ENCODE measurements around the gene CHODL. TPM values are rescaled to one million over a fixed set of nuclear protein-coding genes. Genes with fewer than 3 reads are reported as not detected.

CHODL gene
- total RNA-seq, 4 donors from 2014 or later: 0.97 to 2.6 (median 1.4) TPM

DNA sequence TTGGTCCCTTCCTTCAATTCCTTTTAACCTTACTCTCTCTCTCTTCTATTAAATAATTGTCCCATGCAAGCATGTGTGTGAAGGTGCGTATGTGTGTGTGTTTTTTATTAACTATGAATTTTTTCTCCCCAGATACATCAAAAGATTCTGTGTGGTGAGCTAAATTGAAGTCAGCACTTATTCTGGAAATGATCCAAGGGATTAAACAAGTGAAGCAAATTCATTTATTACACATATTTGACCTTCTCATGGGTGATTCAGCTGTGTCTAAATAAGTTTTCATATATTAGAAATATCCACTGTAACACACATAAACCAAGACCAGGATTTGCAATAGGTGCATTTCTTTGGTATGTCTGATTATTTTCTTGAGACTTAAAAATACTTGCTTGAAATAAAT lies 24.3 kb downstream of the CHODL start:
- no peak for DNase-seq (ENCODE audit: low spot score in 2 of 2)
- TF ChIP-seq, protein P1, sequence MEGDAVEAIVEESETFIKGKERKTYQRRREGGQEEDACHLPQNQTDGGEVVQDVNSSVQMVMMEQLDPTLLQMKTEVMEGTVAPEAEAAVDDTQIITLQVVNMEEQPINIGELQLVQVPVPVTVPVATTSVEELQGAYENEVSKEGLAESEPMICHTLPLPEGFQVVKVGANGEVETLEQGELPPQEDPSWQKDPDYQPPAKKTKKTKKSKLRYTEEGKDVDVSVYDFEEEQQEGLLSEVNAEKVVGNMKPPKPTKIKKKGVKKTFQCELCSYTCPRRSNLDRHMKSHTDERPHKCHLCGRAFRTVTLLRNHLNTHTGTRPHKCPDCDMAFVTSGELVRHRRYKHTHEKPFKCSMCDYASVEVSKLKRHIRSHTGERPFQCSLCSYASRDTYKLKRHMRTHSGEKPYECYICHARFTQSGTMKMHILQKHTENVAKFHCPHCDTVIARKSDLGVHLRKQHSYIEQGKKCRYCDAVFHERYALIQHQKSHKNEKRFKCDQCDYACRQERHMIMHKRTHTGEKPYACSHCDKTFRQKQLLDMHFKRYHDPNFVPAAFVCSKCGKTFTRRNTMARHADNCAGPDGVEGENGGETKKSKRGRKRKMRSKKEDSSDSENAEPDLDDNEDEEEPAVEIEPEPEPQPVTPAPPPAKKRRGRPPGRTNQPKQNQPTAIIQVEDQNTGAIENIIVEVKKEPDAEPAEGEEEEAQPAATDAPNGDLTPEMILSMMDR (IDR thresholded peaks at IDR 0.05): no peak
- no peak for TF ChIP-seq POLR2A (IDR thresholded peaks at IDR 0.05)
- 84 to 87% methylated on average over 1 of the region's 1 CpG for WGBS, 2 donors
- no peak overlapping the region for H3K4me3 ChIP-seq (ENCODE audit: low read depth, poor library complexity, severe bottlenecking)
- intact Hi-C loops (cut with DNase I; ENCODE audit: low total_unique reads): no loop called here

DNA sequence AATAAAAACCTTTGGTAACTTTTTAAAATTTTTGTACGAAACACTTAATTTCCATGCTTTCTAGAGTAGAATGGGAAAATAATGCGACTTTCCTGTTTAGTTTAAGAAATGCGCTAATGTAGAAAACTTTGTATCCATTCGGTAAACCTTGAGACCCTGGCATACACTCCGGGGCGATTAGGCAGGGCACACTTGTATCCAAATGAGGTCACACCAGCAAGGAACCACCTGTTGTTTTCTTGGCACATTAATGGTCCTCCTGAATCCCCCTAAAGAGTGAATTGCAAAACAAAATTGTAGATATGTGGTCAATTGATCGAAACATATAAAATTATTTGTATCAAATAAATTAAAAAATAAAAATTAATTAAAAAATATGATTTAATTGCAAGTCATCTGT lies 25.2 kb downstream of the CHODL start:
- 86 to 90% methylated on average over 7 of the region's 7 CpGs for WGBS, 2 donors
- no peak for TF ChIP-seq POLR2A (IDR thresholded peaks at IDR 0.05)
- TF ChIP-seq, protein P1 (IDR thresholded peaks at IDR 0.05): no peak
- intact Hi-C loops (cut with DNase I; ENCODE audit: low total_unique reads): no loop called here
- no peak for DNase-seq (ENCODE audit: low spot score in 2 of 2)
- no peak overlapping the region for H3K4me3 ChIP-seq (ENCODE audit: low read depth, poor library complexity, severe bottlenecking)

DNA sequence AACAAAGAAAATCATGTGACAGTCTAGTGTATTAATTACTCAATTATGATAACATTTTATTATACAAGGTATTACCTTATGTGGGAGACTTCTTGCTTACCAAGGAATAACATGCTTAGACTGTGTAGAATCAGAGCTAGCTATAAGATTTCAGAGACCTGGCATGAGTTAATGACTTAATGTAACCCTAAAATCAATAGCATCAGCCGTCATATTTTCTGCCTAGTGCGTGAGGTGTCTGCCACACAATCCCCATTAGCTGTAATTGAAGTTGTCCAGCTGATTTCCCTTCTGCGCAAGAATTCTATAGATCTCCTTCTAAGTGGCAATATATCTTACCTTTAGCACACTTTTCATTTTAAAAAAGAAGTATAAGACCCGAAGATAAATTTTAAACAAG lies 28.8 kb downstream of the CHODL start:
- TF ChIP-seq, protein P1 (IDR thresholded peaks at IDR 0.05): no peak
- TF ChIP-seq POLR2A (IDR thresholded peaks at IDR 0.05): no peak
- 88 to 92% methylated on average over 4 of the region's 4 CpGs for WGBS, 2 donors
- intact Hi-C loops (cut with DNase I; ENCODE audit: low total_unique reads): no loop called here
- no peak for DNase-seq (ENCODE audit: low spot score in 2 of 2)
- no peak overlapping the region for H3K4me3 ChIP-seq (ENCODE audit: low read depth, poor library complexity, severe bottlenecking)

DNA sequence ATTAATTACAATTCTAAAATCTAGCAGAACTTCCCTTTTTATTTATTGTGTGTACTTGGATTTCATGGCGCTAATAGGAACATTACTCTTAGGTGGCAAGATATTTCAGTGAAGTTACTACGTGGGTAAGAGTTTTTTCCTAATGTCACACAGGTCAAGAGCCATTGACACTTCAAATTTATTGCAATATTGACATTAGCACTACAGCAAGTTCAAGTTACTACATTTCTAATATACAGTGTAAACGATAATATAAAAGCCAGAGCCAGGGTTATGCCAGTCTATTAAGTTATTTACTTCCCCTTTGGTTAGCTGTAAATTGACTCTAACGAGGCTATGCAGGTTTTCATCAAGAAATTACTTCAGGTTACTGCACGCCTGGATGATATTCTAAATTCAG lies 29.7 kb downstream of the CHODL start:
- intact Hi-C loops (cut with DNase I; ENCODE audit: low total_unique reads): no loop called here
- DNase-seq (ENCODE audit: low spot score in 2 of 2): no peak
- no peak for TF ChIP-seq POLR2A (IDR thresholded peaks at IDR 0.05)
- TF ChIP-seq, protein P1 (IDR thresholded peaks at IDR 0.05): no peak
- WGBS, 2 donors: 77 to 82% methylated on average over 5 of the region's 5 CpGs
- no peak overlapping the region for H3K4me3 ChIP-seq (ENCODE audit: low read depth, poor library complexity, severe bottlenecking)

DNA sequence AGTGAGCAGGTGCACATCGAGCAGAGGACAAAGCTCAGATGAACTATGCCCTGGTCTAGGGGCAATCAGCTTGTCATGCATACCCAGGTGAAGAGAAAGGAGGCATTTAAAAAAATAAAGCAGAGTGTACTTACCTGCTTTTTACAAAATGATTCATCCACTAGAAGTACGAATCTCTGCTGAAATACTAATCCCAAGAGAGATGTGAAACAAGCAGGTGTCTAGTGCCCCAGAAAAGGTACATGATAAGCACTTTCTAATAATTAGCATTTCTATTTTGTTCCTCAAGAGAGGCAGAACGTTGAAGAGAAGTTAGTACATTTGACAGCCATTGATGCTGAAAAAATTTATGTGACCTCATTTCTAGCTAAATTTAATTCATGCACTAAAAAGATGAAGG lies 31.1 kb downstream of the CHODL start:
- intact Hi-C loops (cut with DNase I; ENCODE audit: low total_unique reads): no loop called here
- no peak for TF ChIP-seq POLR2A (IDR thresholded peaks at IDR 0.05)
- TF ChIP-seq, protein P1 (IDR thresholded peaks at IDR 0.05): no peak
- 54 to 58% methylated on average over 3 of the region's 3 CpGs for WGBS, 2 donors
- no peak overlapping the region for H3K4me3 ChIP-seq (ENCODE audit: low read depth, poor library complexity, severe bottlenecking)
- no peak for DNase-seq (ENCODE audit: low spot score in 2 of 2)

DNA sequence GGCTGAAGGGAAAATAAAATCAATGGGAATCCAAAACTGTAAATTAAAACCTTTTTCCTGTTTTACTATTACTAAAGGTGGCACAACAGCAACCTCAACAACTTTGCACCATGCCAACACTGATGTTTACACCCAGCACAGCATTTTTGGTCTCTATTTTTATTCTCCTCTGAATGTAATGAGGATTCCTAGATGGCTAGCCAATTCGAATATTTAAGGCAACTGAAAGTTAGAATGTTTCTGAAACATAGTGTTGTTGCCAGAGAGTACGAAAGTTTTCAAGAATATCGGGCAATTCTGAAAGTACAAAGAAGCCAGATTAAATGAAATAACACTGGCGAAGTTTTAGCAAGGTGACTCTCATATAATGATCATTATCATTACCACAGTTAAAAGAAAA lies 40.7 kb downstream of the CHODL start:
- 78 to 84% methylated on average over 4 of the region's 4 CpGs for WGBS, 2 donors
- DNase-seq (ENCODE audit: low spot score in 2 of 2): no peak
- no peak overlapping the region for H3K4me3 ChIP-seq (ENCODE audit: low read depth, poor library complexity, severe bottlenecking)
- intact Hi-C loops (cut with DNase I; ENCODE audit: low total_unique reads): no loop called here
- TF ChIP-seq POLR2A (IDR thresholded peaks at IDR 0.05): no peak
- TF ChIP-seq, protein P1 (IDR thresholded peaks at IDR 0.05): no peak
